NCI-H128 (cell line): Measurements from ENCODE around the gene SLC16A5.

Experiments used
- DNase-seq: peaks from one replicate; lab custom pipeline; 2025; ENCODE audit not compliant: unreplicated experiment; lab: John Stamatoyannopoulos, UW

Gene SLC16A5

GRCh38 chr17:75084039-75084660 is 3.6 kb upstream of the SLC16A5 start:
- no peak for DNase-seq

DNA sequence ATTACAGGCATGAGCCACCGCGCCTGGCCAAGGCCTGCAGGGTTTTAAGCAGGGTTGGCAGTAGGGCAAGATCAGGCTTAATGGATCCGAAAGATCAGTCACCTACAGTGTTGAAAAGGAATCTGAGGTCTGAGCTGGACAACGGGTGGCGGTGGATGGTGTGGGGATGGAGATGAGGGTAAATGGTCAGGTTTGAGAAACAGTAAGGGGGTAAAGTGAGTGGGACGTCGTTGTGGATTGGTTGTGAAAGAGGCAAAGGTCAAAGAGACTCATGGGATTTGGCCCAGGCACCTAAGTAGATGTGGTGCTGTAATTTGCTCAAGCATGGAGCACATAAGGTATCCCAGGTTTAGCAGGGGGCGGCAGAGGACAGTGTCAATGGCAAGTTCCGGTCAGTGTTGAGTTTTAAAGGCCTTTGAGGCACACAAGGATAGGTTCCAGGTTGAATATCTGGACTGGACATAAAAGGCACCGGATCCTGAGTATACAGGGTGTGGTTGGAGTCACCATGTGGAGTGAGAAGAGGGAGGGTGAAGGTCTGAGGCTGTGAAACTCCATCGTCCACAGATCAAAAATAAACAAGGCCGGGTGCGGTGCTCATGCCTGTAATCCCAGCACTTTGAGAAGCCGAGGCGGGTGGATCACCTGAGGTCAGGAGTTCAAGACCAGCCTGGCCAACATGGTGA is 1.1 kb upstream of the SLC16A5 start:
- no peak for DNase-seq

GRCh38 chr17:75087182-75087557 is 584 bp upstream of the SLC16A5 start:
- no peak for DNase-seq

DNA sequence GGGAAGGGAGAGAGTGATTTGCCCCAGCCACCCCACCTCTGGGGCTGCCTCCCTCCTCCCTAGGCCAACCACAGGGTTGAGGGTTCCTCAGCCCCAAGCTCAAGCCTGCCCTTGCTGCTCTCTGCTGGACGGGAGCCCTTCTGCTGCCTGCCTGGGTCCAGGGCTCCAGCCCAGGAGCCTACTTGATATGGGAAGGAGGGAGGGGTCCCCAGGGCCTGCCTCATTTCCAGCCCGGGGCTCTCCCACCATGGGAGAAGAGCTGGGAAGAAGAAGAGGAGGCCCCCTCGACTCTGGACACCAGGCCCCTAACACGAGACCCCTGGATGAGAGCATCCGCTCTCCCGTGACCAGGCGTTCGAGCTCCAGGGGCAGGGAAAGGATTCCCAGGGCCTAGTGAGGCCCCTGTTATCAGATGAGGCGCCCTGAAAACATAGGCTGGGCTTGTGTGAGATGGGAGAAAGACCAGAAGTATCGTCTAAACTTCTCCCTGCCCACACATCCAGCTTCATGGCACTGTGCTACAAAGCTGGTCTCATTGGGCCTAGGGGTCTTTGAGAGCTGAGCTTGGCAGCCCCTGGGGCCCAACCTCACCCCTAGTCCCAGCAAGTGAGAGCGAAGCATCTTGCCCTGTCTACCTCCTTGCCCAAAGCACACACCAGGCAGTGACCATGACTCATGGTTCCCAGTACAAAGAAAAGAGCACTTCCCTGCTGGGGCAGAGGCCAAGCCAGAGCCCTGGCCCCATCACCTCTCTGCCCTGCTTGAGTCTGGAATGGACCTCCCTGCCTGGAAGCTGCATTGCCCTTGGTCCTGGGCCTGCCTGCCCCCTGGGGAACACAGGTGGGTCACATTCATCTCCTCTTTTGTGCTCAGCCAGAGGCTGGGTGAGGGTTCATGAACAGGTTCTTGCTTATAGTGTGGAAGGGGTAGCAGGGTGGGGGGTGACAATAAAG is 987 bp downstream of the SLC16A5 start:
- DNase-seq = no peak

DNA sequence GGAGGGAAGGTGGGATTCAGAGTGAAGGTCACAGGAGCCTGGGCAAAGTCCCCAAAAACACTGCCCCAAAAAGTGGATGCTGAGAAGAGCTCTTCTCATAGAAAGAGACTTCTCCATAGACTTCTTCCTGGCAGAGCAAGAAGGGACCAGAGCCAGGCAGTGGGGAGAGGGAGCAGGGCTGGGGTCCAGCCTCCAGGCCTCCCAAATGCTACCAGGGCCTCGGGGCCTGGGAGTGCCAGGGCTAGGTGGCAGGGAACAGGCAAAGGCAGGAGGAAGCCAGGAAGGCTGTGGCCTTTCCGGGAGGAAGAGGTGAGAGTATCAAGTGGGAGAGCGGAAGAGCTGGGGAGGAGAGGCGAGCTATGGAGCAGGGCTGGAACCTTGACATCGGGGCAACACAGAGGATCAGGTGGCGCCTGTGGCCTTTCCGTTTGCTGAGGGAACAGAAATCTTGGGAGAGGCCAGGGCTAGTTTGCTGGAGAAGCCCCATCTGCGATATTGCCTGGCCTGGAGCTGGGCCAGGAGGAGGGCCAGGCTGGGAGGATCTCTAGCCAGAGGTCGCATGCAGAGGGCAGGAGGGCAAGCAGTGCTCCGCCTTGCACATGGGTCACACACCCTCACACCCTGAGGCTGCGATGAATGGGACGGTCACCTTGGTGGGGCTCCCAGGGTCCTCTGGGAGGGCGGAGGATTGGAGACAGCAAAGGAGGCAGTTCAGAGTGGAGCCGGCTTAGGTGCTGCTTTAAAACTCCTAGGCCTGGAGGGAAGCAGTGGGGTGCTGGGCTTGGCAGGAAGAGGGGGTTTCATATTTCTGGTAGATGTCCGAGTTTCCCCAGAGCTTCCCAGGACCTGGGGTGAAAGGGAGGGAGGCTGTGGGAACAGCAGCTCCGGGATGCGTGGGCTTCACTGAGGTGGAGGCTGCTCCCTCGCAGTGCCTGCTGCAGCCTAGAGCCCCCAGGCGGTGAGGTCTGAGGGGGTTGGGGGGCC is 3.4 kb downstream of the SLC16A5 start:
- DNase-seq = no peak

DNA sequence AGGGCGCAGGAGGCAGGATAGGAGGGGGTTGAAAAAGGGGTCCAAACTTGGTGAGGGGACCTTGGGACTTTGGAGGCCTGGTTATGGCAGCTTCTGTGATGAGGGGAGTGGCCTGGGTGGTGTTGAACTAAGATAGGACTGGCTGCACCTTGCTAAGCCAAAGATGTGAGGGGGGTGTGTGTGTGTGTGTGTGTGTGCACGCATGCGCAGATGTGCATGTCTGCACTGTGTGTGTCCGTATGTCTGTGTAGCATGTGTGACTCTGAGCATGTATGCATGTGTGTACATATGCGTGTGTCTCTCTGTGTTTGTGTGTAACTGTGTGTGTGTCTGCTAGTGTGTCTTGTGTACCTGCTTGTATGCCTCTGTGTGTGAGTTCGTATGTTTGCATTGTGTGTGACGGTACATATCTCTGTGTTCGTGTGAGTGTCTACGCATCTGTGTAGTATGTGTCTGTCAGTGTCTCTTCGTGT is 4.1 kb downstream of the SLC16A5 start:
- DNase-seq = no peak

DNA sequence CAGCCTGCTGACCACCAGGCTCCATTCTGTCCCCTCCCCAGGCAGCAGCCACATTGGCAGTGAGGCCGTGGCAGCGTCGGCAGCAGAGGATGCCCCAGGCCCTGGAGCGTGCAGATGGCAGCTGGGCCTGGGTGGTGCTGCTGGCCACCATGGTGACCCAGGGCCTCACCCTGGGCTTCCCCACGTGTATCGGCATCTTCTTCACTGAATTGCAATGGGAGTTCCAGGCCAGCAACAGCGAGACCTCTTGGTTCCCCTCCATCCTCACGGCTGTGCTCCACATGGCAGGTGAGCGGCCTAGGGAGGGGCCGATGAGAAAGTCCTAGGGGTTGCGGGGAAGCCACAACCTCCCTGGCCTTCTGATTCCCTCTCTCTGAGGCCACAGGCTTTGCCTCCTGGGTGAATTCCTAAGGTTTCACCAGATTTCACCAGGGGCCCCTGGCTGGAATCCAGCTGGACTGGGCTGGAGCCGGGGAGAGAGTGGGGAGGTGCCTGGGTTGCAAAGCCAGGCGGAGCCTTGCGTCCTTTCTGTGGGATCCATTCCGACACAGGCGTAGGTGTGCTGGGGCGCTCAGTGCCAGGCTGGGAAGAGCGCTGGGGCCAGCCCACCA is 5.9 kb downstream of the SLC16A5 start:
- DNase-seq = no peak

GRCh38 chr17:75094871-75095399 is 7.2 kb downstream of the SLC16A5 start:
- DNase-seq = no peak

DNA sequence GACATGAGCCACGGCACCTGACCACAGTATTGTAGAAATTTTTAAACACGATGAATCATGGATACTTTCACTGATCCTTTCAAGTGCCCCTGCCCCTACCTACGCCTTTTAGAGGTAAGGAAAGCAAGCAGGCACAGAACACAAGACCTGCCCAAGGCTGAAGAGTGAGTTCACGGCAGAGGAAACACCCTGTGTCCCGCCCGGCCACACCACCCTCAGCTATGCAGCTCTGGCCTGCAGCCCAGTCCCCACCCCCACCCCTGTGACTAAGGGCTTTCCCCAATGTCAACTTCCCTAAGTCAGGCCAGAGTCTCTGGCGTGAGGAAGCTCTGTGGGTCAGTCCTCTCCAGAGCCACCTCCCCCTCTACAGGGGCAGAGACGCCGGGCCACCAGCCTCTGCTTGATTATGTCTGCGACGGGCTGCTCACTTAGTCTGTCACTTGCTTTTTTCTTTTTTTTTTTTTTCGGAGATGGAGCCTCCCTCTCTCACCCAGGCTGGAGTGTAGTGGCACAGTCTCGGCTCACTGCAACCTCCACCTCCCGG is 8.4 kb downstream of the SLC16A5 start:
- no peak for DNase-seq

DNA sequence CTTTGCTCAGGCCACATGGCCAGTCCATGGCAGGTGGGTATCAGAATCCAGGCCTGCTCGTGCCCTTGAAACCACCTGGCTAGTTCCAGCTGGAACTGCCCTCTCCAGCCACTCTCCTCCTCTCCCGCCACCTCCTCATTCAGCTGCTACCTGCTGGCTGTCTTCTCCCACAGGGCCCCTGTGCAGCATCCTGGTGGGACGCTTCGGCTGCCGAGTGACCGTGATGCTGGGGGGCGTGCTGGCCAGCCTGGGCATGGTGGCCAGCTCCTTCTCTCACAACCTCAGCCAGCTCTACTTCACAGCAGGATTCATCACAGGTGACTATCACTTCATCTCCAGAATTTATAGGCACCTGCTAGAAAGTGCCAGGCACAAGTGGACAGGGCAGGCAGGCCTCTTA is 10.1 kb downstream of the SLC16A5 start:
- no peak for DNase-seq

DNA sequence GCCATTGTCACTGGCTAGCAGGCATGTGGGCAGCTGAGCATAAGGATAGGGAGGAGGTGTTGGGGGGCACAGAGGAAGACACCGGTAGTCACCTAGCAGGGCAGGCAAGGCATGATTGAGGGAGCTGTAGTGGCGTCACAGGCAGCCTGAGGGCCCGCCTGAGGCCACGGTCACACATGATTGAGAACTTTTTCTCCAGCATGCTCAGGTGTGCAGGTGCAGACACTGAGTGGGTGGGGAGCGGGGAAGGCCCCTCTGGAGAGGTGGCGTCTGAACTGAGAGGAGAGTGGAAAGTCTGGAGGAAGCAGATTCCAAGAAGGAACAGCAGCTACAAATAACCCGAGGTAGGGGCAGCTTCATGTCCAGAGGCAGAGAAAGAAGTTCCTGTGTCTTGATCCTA is 11.1 kb downstream of the SLC16A5 start:
- no peak for DNase-seq

DNA sequence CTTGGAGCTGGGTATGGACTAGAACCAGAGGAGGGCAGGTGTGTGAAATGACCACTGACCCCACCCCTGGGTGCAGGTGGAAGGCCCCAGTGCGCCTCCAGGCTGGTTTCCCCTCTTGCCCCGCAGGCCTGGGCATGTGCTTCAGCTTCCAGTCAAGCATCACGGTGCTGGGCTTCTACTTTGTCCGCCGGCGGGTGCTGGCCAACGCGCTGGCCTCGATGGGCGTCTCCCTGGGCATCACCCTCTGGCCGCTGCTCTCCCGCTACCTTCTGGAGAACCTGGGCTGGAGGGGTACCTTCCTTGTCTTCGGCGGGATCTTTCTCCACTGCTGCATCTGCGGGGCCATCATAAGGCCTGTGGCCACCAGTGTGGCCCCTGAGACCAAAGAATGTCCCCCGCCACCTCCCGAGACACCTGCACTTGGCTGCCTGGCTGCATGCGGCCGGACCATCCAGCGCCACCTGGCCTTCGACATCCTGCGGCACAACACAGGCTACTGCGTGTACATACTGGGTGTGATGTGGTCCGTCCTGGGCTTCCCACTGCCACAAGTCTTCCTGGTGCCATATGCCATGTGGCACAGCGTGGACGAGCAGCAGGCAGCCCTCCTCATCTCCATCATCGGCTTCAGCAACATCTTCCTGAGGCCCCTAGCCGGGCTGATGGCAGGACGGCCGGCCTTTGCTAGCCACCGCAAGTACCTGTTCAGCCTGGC is 12.3 kb downstream of the SLC16A5 start:
- no peak for DNase-seq

DNA sequence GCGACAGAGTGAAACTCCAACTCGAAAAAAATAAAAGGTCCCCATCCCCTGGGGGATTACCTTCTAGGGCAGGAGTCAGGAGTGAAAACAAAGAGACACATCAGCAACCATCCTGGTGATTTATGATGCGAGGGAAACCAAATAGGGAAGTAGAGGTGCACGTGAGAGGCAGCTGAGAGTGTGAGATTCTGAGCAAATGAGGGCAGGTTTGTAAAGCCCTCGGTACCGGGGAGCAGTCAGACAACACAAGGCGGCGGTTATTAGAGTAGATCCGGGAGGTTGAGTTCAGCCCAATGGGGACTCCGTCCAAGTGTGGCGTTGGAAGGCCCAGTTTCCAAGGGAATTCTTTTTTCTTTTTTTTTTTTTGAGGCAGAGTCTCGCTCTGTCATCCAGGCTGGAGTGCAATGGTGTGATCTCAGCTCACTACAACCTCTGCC is 14.6 kb downstream of the SLC16A5 start:
- DNase-seq = no peak

DNA sequence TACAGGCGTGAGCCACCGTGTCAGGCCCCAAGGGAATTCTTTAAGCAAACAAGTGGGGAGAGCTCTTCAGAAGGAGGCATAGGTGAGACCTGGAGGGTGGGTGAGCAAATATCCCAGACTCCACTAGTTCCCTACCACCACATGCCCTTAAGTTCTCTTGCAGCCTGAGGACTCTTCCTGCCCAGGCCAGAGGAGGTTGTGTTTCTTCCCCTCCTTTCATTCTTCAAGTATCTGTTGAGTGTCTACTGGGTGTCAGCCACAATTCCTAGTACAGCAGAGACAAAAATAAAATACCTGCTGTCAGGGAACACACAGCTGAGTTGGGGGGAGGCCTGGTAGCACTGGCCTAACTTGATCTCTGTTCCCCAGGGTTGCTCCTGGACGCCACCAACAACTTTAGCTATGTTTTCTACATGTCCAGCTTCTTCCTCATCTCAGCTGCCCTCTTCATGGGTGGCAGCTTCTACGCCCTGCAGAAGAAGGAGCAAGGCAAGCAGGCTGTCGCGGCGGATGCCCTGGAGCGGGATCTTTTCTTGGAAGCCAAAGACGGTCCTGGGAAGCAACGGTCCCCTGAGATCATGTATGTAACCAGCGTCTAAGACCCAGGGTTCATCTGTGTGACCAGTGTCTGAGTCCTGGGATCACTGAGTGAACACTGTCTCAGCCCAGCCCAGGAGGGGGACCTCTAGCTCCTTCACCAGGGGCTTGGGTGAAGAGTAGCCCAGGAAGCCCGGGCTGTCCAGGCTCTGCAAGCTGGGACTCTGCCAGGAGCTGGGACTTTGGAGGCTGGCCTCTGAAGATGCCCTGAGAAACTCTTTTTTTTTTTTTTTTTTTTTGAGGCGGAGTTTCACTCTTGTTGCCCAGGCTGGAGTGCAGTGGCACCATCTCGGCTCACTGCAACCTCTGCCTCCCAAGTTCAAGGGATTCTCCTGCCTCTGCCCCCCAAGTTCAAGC is 16.1 kb downstream of the SLC16A5 start:
- no peak for DNase-seq

DNA sequence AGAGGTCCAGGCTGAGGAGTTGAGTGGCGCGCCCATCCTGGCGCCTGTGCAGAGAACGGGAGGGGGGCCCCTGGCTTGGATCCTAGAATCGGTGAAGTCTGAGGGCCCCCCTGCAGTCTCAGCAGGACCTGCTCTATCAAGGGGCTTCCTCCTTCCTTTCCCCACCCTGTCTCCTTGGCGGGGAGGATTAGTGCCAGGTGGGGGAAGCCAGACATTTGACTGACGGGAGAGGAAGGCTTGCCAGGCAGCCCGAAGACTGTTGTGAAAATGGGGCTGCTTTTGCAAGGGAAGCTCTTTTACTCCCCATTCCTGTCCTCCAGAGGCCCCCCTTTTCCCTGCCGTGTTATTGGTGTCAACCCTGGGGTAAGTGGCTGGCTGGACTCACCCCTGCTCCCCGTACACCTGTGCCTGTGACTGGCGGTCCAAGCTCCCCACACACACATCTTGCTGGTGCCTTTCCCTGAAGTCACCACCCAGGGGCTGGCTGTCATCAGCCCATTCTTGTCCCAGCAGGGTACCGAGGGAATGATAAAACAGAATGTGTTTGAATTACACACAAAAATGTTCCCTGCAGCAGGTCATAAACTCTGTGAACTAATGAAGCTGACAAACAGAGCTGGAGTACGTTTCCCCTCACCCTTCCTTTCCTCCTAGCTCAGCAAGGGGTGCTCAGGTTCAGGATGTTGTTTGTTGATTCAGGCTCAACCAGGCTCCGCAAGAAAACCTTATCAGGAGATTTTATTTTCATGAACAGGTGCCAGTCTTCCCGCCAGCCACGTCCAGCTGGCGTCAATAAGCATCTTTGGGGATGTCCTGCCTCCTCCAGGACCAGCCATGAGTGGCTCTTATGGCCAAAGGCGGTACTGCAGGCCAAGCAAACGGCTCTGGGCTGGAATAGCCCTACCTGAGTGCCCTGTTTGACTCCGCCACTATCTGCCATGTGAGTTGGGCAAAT is 17.6 kb downstream of the SLC16A5 start:
- no peak for DNase-seq

DNA sequence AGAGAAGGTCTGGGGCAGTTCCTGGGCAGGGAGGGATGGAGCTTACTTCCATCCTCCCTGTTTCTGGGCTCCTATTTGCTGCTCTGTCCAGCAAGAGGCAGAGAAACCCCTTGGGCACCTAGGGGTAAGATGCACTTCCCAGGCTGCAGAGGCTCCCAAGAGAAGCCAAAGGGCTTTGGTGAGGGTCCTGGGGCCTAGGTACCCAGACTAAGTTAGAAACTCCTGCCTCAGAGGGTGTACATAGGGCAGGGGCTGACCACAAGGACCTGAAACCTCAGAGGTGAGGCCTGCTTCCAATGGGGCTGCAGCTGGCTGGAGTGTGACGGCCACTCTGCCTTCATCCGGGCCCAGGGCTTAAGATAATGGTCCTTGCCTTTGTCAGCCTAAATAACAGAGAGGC is 20.4 kb downstream of the SLC16A5 start:
- DNase-seq = no peak

DNA sequence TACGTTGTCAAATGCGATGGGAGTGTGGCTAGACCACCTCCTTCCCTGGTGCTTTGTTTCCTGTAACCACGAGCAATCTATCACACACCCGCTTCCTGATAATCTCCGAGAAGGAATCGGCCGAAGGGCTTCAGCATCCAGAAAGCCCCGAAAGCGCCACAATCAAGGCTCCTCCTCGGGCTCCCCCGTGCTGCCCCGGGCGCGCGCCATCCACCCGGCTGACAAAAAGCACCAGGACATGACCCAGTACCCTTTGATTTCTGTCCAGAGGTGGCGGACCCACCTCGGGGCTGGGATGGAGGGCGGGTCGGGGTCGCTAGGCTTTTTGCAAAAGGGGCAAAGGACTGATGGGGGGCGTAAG is 21.3 kb downstream of the SLC16A5 start:
- DNase-seq = no peak
